NCI-H774 (cell line): ENCODE results near the gene EIF2S2.

Experiments
- DNase-seq: peaks from one replicate; lab custom pipeline; 2025; lab: John Stamatoyannopoulos, UW

EIF2S2 gene

DNA sequence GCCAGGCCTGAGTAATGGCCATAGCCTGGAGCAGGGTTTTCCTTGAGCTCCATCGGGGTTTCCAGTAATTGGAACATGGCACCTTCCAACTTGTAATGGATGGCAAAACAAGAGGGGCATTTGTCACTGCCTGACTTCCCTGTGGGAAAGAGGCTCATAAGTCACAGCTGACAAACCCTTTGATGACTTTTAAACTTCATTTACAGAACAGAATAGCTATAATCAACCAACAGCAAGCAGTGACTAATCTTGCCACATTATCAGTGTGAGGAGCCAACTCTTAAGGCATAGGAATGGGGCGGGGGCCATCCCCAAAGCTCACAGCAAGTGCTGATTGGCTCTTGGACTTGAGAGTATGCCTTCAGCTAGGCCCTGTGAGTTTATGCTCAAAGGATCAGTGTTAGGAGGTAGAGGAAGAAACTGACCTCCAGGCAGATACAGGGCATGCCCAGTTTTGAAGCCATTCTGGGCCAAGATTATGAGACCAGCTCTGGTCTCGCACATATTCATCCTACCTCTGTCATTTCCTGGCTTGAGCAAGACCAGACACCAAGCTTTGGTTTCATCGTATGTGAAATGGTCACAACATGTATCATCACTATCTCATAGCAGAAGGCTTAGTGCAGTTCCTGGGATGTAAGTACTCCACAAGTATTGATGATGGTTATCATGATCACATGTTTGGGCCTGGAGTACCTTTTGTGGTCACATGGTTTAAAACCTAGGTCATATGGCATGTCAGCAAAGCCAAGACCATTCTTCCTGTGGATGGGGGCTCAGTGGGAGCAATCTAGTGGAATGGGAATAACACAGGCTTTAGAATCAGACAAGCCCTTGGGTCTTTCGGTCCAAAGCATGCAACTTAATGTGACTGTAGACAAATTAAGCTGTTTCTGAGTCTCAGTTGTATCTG is 49.2 kb downstream of the EIF2S2 start:
- no peak for DNase-seq

DNA sequence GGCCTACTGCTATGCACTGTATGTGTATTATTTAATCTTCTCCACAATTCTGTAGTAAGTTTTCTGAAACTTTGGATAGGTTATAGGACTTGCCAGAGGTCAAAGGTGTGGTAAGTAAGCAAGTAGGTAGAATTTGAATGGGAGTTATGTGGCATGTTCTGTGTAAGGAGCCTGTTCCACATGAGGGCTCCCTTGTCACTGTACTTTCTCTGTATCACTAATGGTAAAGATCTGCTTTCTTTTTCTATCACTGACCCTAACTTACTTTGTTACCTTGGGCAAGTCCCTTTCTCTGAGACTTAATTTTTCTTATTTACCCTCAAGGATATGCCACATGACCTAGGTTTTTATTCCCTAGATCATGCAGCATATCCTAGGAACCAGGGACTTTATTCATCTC is 50.3 kb downstream of the EIF2S2 start:
- DNase-seq, result no peak

DNA sequence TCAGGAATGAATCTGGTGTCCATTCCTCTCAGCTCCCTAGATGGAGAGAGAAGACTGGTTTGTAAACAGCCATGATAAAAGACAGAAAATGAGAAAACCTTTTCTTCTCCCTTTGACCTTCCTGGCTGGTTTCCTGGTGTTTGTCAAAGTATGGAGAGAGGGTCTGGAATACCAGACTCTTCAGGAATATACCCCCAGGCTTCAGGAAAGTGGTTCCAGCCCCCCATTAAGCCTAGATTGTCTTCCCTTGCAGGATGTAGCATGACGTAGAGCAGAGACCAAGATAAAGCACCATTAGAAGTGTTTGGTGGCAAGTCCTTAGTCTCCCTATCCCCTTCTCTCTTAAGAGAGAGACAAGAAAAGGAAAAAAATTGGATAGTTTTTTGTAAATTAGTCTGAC is 51.1 kb downstream of the EIF2S2 start:
- no peak for DNase-seq

DNA sequence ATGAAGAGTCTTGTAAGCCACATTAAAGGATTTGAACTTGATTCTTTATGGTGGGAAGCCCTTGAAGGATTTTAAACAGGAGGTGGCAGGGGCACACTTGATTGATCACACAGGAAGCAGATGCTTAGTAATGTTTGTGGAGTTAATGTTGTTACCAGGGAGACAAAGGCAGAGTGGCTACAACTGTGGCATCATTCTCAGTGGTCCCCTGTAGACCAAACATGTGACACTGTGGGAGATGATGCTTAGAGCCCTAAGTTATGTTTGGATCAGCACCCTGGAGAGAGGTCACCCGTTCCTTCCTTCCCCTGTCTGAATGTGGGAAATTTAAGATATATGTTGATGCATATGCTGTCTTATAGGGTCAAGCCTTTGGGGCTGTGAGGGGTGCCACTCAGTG is 53.2 kb downstream of the EIF2S2 start:
- DNase-seq, result no peak

DNA sequence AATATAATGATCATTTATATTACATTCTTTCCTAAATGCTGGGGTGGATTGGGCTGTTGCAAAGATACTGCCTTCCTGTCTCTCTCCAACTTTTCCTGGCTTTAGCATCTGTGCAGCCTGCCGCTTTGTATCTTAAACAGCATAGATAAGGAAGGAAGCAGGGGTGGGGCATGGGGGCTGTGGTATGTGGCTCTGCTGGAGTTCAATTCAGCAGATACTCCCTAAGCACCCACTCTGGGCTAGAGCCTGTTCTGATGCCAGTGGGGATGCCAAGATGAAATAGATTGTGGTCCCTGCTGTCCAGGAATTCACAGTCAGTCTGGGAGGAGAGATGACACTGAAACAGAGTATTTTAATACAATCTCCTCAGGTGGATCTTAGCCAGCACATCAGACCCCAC is 56.8 kb downstream of the EIF2S2 start:
- no peak for DNase-seq

DNA sequence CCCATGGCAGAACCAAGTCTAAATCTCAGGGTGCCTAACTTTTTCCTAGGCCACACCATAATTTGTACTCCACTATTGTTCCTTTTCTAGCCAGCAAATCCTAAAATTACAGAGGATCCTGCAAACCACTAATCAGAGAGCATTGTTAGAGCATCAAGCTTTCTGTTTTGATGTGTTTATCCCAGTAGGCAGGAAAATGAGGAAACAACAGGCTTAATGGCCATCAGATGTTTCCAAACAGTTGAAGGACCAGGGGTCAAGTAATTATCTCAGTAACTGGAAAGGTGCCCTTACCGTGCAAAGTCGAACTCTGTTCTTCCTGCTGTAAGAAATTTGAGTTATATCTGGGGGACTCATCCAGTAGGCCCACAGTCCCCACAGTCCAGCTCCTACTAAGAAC is 59.6 kb downstream of the EIF2S2 start:
- DNase-seq, result no peak

DNA sequence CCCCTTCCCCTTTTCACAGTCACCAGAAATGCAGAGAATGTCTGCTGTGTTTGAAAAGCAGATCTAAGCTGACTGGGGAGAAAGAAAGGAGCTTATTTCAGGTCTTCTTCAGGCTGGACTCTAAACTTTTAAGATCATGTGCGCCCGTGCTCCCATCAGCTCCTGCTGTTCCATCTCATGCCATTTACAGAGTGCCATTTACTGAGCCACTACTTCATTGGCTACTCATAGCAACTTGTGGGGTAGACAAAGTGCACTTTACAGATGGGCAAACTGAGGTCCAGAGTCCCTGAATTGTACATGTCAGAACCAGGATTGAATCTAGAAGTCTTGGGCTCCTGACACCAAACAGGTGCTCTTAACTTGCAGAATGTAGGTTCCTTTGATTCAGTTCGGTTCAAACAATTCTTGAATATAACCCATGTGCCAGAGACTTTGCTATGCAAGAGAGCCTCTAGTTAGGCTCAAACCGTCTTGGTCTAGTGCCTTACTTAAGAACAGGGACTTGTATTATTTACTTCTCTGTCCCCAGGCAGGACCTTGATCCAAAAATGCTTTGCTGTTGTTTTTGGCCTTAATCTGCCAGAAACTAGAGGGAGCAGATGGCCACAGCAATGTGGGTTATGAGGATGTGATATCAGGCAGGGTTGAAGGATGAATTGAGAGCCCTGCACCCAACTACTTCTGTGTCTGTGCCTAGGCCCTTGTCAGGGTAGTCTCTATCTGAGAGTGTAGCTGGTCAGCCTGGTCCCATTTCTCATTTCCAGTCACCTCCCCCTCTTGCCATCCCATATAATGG is 61.9 kb downstream of the EIF2S2 start:
- DNase-seq, result no peak

DNA sequence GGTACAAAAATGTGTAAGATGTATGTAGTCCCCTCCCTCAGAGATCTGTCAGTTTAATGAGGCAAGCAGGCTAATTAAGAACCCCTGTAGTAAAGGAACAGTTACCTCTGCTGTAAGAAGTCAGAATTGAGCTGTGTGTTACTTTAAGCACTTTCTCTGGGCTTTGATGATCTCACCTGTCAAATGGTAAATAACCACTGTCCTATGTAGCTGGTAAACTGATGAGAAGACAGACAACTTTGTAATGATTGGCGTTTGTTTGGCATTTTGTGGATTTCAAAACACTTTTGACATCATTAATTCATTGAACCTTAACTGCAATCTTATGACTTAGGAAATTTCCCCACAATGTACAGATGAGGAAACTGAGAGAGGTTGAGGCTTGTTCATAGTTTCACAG is 62.7 kb downstream of the EIF2S2 start:
- DNase-seq, result no peak

DNA sequence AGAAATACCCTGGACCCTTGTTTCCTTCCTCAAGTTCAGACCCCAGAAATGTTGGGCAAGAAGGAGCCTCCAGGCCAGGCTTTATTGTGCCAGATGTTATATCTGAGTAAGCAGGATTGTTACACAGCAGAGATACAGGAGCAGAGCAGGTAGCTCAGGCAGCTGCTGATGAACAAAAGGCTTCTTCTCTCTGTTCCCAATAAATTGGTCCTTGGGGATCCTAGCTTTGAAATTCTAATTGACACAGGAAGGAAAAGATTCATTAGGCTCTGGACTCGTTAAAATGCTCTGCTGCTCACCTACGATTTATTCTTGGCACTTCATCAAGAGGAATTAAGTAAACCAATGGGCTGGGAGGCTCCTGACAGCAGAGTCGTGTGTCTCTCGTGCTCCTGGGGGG is 64.1 kb downstream of the EIF2S2 start:
- no peak for DNase-seq

DNA sequence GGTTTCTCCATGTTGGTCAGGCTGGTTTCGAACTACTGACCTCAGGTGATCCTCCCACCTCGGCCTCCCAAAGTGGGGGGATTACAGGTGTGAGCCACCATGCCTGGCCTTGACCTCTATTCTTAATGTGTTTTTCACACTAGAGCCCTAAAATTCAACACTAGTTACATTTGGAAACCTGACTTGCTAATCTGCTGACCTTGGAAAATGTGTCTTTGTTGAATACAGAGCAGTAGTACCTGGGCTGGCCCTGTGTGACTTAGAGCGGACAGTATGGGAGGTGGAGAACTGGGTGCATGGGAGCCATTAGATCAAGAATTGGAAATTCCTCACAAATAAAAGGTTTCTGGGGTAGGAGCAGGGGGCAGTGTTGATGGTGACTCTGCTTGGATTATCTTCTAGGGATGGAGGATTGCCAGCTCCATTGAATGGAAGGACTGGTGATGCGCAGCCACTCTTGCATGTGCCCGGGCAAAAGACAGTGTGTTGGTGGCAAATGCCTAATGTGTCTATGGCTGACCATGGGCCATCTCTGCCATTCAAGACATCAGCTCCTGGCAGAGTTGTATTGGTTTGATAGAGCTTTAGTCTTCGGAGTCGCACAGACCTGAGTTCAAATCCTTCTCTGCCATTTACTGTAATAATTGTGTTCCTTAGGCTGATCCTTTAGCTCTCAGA is 64.9 kb downstream of the EIF2S2 start:
- no peak for DNase-seq

DNA sequence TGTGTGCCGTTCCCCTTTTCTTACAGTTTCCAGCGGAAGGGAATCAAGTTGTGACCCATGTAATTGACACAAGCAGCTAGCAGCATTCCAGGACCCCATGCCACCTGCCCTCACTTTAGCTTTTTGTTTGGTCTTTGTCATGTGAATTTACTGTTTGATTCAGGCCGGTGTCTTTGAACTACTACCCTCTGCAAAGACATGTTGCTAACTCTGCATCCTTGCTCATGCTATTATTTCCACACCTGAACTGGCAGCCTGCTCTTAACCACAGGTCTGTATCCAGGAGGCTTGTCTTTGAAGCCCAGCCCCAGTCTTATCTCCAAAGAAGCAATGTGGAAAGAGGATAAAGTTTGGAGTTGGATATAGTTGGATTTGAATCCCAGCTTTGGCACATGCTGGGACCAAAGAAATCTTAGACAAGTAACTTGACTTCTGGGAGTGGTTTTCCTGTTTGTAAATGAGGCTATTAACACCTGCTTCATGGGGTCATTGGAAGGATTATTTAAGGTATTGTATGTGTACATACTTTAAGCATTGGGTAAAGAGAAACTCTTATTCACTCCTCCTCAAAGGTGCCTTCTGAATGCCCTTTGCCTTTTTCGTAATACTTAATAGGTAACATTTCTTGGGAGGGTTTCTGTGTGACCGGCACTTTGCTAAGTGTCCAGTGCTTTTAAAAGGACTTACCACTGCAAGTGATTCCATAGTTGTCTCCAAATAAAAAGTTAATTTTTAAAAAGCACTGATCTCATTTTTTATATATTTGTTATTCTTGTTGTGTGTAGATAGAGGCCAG is 65.9 kb downstream of the EIF2S2 start:
- no peak for DNase-seq

DNA sequence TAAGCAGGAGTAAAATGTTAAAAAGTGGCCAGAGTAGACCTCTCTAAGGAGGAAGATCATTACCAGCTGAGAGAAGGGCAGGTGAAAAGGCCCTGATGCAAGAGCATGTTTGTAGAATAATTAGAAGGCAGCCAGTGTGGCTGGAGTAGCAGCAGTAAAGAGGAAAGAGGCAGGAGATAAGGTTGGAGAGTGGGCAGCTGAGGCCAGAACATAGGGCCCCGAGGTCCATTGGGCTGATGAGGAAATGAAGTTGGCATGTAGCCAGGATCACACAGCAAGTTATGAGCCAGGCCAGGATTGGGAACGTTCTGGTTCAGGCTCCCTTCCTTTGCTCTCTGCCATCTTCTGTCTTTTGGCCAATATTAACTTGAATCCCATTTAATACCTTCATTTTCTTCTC is 66.7 kb downstream of the EIF2S2 start:
- DNase-seq, result peak; percentile 19

DNA sequence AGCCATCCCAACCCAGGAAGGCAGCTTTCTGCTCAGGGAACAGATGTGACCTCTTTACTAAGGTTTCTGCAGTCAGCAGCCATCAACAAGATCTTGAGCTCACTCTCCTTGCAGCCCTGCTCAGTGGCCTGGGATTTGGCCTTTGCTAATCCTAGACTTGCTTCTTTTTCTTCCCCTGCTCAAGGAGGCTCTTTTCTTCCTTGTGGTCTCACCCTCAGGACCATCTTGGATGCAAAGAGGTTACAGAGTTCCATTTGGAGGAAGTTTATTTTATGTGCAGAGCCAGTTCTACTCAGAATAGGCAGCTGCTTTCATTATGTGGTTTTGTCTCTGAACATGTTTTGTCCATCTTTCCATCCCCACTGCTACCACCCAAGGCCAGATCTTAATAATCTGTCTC is 69.0 kb downstream of the EIF2S2 start:
- no peak for DNase-seq

DNA sequence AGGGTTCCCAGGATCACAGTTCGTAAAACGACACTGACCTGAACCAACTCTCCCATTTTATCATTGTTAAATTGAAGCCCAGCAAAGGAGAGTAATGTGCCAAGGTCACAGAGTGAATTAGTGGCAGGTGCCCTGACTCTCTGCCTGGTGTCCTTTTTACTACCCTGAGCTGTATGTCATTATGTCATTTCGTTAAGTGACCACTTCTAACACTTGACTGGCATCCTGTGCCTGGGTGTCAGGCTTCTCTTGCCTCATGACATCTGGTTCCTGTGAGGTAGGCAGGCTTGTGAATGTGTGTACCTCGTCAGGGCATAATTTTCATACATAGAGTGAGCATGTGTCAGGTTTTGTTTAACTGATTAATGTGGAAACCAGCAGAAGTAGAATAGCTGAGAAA is 69.8 kb downstream of the EIF2S2 start:
- peak; percentile 80 for DNase-seq

DNA sequence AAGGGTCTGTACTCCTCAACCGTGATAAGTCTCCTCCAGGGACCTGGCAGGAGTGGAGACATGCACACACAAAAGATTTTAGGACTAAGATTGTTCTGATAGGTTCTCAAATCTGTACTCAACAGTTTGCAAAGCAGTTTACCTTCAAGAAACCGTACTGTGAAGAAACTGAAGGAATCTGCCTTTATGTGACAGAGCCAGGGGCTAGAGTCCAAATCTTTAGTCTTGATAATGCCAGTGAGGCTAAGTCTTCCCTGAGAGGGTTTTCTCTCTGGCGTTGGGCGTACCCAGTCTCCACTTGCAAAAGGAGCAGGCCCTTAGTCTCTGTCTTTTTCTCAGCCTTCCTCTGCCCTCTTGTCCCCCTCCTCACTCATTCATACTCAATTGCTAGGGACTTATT is 70.8 kb downstream of the EIF2S2 start:
- DNase-seq, result no peak

DNA sequence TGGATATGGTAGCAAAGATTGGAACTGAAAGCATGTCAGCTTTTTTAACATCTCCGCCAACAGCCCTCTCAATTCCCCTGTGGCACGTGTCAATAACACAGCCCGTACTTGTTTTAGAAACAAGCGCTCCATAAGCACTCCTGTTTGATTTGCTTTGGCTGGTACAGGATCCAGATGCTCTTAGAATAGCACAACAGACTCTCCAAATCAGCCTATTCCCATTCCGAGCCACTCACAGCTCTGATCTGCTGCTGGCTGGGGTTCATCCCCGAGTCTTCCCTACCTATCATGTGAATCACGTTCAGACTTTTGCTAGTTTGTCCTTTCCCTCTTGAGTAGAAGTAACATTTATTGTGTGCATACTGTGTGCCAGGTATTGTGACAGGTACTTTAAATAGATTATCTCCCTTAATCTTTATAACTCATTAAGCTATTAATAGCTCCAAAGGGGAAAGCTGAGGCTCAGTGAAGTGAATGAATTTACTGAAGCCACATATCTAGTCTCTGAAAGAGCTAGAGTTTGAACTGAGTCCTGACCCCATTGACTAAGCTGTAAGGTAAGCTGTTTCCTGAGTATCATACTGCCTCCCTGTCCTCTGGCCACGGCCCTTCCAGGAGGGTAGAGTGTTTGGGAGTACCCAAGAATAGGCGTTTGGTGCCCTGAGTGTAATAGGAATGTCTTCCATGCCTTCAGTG is 71.6 kb downstream of the EIF2S2 start:
- DNase-seq, result no peak
